Measurements from ENCODE around the gene RAB26. TPM values are rescaled to one million over a fixed set of nuclear protein-coding genes. Genes with fewer than 3 reads are reported as not detected.
A peak's percentile ranks its signal among the peaks of the same experiment; 100 is the strongest.

RAB26 gene
- total and polyA plus RNA-seq, 2 of the 13 experiments (the other 11 are each of a cell fraction or from before 2014, with no cell fraction given) = 0.86 to 3.6 TPM

GRCh38 chr16:2152695-2153506, 4.5 kb downstream of the RAB26 start (continued):
- no peak for TF ChIP-seq ATAD3A (CRISPR knock-in tag; IDR thresholded peaks at IDR 0.05)
- peak; percentile 54; the same call in 1 of the 2 replicates for TF ChIP-seq ZNF782 (CRISPR knock-in tag; IDR thresholded peaks at IDR 0.05; ENCODE audit: borderline replicate concordance)
- TF ChIP-seq ZNF790 (CRISPR knock-in tag; IDR thresholded peaks at IDR 0.05; ENCODE audit: borderline replicate concordance) = 0 out of 2 replicates have a peak, but pooled peaks have one; percentile 41
- TF ChIP-seq TEF (CRISPR knock-in tag; IDR thresholded peaks at IDR 0.05) = no peak
- TF ChIP-seq MED13 (CRISPR knock-in tag; IDR thresholded peaks at IDR 0.05) = no peak
- no peak for TF ChIP-seq EEA1 (CRISPR knock-in tag; IDR thresholded peaks at IDR 0.05; ENCODE audit: borderline replicate concordance)
- no peak for TF ChIP-seq NBN (conservative IDR thresholded peaks at IDR 0.05)
- no peak for TF ChIP-seq RFXAP (CRISPR knock-in tag; IDR thresholded peaks at IDR 0.05; ENCODE audit: borderline replicate concordance)
- TF ChIP-seq HDAC2 (CRISPR knock-in tag; IDR thresholded peaks at IDR 0.05) = no peak
- no peak for TF ChIP-seq GATA4 (IDR thresholded peaks at IDR 0.05; ENCODE audit: borderline replicate concordance, low read depth)
- no peak for TF ChIP-seq ATM (IDR thresholded peaks at IDR 0.05; ENCODE audit: borderline replicate concordance)
- TF ChIP-seq ZNF335 (CRISPR knock-in tag; IDR thresholded peaks at IDR 0.05) = no peak
- peak; percentile 52; the same call in 1 of the 2 replicates for TF ChIP-seq SALL1 (CRISPR knock-in tag; IDR thresholded peaks at IDR 0.05)
- no peak for TF ChIP-seq IKZF5 (CRISPR knock-in tag; IDR thresholded peaks at IDR 0.05)
- TF ChIP-seq ZNF570 (CRISPR knock-in tag; IDR thresholded peaks at IDR 0.05; ENCODE audit: borderline replicate concordance) = no peak
- no peak for TF ChIP-seq ZNF260 (CRISPR knock-in tag; IDR thresholded peaks at IDR 0.05; ENCODE audit: borderline replicate concordance, low read depth)
- TF ChIP-seq FOXA1 (IDR thresholded peaks at IDR 0.05) = no peak
- TF ChIP-seq FOXA1 (CRISPR knock-in tag; IDR thresholded peaks at IDR 0.05) = no peak
- TF ChIP-seq ZKSCAN5 (CRISPR knock-in tag; IDR thresholded peaks at IDR 0.05) = no peak
- no peak for TF ChIP-seq KDM6A (CRISPR knock-in tag; IDR thresholded peaks at IDR 0.05; ENCODE audit: low read depth)
- TF ChIP-seq DR1 (CRISPR knock-in tag; IDR thresholded peaks at IDR 0.05) = no peak
- TF ChIP-seq ZNF33A (CRISPR knock-in tag; IDR thresholded peaks at IDR 0.05; ENCODE audit: borderline replicate concordance) = no peak
- no peak for TF ChIP-seq PBX2 (CRISPR knock-in tag; IDR thresholded peaks at IDR 0.05)
- no peak for TF ChIP-seq SMARCE1 (IDR thresholded peaks at IDR 0.05; ENCODE audit: borderline replicate concordance)
- no peak for TF ChIP-seq RNF219 (CRISPR knock-in tag; IDR thresholded peaks at IDR 0.05)
- TF ChIP-seq IRF1 (CRISPR knock-in tag; IDR thresholded peaks at IDR 0.05; ENCODE audit: low read depth) = no peak; the same call in 1 of the 2 replicates
